ENCODE data around the gene SGSM2.

SGSM2 gene

DNA sequence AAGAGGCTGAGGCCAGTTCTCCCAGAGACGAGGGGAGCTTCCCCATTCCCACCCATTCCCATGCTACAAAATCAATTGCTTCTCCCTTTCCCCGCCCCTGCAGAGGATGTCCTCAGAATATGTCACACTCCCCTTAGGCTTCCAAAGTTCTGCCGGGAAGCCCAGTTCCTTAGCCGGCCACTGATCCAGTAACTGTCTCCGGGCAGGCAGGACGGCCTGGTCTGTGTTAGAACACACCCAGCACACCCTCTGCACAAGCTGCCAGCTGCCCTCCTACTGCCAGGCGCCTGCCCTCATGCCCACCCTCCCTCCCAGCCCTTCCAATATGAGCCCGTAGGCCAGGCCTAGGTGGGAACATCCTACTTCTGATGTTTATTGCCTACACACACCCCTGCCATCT is 31.1 kb downstream of the SGSM2 start:
- no peak for DNase-seq (ENCODE audit: low spot score)

DNA sequence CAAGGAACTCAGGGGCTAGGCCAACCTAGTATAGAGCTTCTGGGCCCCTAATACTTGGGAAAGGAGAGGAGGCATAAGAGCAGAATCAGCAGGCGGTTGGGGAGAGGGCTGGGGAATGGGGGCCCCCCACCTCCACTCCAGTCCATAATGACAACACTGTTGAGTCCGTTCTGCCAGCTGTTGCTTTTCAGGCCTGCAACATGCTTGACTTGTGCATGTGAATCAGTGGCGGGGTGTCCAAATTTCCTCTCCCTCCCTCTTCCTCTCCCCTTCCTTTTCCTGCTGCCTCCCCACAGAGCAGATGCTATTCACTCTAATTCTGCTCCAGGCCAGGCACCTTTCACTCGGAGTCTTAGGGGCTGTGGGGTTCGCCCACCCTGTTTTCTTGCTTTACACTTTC is 31.7 kb downstream of the SGSM2 start:
- DNase-seq (ENCODE audit: low spot score): no peak

DNA sequence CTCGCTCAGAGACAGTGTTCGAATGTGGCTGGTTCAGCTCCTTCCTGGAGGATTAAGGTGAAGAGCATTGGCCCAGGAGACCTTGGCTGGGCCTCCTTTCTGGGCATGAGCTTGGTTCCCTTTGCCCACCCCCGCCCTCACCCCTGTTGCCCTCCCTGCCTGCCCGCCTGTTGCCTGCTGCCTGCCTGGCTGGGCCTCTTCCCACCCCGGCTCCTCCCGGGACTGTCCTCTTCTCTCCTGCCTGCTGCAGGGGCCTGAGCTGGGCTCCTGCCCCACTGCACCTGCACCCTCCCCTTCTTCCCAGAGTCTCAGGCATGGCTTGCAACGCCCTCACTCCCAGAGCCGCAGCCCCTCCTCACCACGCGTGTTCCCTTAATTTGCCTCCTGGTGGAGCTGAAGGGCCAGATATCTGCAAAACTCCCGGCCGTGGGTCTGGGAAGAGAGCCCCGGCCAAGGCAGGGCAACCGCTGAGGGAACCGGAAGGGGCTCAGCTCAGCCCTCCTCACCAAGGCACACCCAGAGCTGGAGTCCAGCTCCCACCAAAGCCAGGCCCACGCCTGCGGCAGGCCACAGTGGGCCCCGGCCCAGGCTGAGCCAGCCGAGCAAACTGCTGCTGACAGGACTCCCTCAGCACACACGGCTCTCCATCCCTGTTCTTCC is 32.4 kb downstream of the SGSM2 start:
- no peak for DNase-seq (ENCODE audit: low spot score)

DNA sequence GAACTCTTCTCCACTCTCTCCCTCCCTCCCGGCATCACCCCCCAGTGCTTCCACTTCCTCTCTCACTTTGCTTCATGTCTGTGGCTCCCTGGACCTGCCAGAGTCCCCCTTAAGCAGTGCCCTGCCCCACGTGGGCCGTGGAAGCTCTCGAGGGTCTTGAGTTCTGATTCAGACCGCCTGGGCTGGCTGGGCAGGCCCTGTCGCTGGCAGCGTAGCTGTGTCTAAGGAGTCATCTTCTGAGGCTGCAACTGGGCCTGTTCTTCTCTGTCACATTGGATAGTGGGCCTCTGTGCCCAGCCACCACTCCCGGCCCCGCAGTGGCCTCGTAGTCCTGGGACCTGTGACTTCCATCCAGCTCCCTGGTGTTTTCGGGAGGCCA is 32.9 kb downstream of the SGSM2 start:
- DNase-seq (ENCODE audit: low spot score): no peak

DNA sequence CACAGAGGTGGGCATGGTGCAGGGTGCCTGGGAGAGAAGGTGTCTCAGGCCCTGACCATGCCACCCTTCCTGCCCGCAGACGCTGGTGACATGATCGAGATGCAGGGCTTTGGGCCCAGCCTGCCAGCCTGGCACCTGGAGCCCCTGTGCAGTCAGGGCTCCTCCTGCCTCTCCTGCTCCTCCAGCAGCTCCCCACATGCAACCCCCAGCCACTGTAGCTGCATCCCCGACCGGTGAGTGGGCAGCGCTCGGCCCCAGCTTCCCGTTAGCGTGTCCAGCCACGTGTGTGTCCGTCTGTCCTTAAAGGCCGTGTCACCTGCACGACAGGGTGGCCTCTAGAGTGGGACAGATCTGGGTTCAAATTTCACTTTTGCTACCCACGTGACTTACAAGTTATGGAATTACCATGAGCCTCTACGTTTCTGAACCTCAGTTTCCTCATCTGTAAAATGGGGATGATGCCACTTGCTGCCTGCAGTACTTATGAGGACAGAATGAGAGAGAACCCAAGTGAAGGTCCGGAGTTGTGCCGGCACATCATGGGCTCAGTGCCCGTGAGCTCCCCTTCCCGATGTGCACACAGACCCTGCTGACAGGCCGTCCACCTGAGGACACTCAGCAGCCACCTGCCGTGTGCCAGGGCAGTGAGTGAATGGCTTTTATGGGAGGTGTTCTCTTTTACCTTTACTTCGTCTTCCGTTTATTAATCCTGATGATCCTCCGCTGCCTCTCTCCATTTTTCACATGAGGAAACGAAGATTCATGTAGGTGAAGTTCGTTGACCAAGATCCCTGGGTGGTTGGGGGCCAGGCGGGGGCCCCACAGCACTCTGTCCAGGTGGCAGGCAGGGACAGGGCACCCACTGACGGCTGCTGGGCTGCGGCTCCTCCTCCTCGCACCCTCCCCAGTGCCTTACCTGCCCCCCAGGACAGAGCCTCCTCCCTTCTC is 34.2 kb downstream of the SGSM2 start:
- no peak for DNase-seq (ENCODE audit: low spot score)

DNA sequence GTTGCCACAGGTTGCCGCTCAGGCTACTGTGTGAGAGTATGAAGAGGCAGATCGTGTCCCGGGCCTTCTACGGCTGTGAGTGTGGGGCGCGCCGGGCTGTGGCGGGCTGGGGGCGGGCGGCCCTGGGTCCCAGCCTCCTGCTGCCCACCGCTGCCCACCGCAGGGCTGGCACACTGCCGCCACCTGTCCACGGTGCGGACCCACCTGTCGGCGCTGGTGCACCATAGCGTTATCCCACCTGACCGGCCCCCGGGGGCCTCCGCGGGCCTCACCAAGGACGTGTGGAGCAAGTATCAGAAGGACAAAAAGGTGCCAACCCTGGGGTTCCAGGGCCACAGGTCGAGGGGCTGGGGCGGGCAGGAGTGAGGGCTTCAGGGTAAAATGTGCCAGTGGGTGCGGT is 34.9 kb downstream of the SGSM2 start:
- no peak for DNase-seq (ENCODE audit: low spot score)

DNA sequence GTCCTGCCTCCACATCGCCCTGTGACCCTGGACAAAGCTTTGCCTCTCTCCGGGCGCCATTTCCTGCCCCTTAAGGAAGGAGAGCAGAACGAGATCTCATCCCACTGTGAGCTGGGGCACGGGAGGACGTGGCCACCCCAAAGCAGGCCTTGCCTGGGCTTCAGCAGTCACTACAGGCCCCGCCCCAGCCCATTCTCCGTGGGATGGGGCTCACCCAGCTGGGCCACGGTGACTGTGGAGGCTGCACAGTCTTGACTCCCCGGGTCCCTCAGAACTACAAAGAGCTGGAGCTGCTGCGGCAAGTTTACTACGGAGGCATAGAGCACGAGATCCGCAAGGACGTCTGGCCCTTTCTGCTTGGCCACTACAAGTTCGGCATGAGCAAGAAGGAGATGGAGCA is 35.4 kb downstream of the SGSM2 start:
- DNase-seq (ENCODE audit: low spot score): no peak

DNA sequence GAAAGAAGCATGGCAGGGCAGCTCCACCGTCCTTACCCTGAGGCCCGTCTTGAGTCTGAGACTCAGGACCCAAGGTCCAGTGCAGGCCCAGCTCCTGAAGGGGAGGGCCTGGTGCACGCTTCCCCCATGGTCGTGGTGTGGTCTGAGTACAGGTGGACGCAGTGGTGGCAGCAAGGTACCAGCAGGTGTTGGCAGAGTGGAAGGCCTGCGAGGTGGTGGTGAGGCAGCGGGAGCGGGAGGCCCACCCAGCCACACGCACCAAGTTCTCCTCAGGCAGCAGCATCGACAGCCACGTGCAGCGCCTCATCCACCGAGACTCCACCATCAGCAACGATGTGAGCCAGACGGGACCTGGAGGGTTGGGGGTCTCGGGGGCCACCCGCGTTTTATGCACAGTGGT is 35.9 kb downstream of the SGSM2 start:
- no peak for DNase-seq (ENCODE audit: low spot score)

DNA sequence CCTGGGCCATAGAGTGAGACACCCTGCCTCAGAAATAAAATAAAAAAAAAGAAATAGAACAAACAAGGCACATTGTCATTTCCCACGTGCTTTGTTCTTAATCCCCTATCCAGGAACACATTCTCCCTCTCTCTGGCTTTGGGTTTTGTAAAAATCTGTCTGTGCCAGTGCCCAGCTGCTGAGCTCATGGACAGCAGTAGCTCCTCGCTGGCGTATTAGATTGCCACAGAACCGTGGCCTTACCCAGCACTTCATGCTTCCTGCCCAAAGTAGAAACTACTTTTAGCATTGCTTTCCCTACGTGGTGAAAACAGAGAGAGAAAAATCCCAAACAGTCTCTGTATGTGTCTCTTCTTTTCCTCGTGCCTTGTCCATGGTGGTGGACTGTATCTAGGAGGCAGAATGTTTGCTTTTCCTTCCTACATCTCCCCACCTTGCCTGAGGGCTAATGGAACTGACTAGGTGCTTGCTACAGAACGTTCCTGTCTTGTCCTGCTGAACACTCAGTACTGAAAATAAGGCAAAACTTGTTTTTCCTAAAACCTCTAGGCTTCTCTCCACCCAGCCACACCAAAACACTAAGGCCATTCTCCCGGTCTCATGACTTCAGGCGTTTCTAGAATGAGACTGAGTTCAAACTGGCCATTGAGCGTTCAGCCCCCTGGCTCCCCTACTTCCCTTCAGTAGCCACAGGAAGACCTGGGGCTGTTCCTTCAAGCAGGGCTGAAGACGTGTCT is 37.4 kb downstream of the SGSM2 start:
- DNase-seq (ENCODE audit: low spot score): no peak

DNA sequence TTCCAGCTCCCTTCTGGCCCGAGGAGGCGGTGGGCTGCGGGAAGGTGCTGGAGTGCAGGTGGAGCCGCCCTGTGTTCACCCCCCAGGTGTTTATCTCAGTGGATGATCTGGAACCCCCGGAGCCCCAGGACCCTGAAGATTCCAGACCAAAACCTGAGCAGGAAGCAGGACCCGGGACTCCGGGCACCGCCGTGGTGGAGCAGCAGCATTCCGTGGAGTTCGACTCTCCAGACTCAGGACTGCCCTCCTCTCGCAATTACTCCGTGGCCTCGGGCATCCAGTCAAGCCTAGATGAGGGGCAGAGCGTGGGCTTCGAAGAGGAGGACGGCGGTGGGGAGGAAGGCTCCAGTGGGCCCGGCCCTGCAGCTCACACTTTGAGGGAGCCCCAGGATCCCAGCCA is 38.1 kb downstream of the SGSM2 start:
- no peak for DNase-seq (ENCODE audit: low spot score)

DNA sequence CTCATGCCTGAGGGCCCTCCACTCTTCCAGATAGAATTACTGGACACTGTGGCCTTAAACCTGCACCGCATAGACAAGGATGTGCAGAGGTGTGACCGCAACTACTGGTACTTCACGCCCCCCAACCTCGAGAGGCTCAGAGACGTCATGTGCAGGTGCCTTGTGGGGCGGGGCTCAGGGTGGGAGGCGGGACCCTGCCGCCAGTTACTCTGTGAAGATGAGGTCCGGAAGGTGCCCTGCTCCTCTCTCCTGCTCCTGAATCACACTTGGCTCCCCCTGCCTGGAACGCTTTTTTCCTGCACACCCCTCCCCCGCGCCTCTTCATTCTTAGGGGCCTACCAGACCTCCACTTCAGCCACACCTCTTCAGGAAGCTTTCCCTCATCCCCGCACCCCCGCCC is 38.8 kb downstream of the SGSM2 start:
- DNase-seq (ENCODE audit: low spot score): no peak

DNA sequence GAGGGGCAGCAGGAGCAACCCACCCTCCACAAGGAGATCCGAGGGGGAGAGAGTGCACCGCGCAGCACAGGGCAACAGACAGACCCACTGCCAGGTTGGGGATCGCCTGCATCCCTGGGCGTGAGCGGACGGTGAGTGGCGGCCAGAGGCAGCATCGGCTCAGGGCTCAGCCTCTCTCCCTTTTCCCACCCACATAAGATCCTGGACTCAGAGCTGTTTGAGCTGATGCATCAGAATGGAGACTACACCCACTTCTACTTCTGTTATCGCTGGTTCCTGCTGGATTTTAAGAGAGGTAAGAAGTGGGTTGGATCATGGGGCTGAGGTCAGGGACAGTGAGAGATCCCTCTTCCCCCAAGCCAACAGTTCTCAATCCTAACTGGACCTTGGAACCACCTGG is 40.4 kb downstream of the SGSM2 start:
- DNase-seq (ENCODE audit: low spot score): no peak

DNA sequence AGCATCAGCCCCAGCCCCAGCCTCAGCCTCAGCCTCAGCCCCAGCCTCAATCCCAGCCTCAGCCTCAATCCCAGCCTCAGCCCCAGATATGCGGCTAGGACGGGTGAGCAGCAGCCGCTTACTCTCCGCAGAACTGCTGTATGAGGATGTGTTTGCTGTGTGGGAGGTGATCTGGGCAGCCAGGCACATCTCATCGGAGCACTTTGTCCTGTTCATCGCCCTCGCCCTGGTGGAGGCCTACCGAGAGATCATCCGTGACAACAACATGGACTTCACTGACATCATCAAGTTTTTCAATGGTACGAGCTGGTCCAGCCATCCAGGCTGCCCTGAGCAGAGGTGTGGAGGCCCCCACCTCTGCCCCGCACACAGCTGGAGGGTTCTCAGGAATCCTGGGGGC is 41.6 kb downstream of the SGSM2 start:
- no peak for DNase-seq (ENCODE audit: low spot score)

DNA sequence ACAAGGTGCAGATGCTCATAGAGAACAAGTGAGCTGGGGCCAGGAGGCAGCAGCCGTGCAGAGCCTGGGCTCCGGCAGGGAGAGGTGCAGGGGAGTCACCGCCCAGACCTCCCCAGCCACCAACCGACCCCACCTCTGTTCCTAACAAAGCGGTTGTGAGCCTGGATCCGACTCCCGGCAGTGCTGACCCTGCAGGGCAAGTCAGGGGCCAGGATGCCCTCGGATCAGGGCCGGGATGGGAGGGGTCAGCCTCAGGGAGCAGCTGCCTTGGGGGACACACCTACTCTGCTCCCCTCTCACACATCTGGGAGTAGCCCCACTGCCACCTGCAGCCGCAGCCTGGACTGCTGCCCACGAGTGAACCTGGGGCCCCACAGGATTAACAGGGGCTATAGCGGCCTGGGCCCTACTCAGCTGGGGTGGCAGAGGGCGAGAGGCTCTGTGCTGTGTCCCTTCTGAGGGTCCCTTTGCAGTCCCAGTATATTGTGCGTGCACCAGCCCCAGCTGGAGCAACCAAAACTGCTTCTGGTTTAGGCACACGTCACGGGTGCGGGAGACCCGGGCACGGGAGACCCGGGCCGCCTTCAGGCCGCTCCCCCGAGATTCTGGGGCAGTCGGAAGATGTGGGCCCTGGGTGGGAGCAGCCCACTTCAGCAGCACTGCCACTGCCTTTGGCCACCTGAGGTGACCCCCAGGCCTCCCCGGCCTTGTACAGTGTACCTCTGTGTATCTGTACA is 42.4 kb downstream of the SGSM2 start:
- DNase-seq (ENCODE audit: low spot score): no peak

DNA sequence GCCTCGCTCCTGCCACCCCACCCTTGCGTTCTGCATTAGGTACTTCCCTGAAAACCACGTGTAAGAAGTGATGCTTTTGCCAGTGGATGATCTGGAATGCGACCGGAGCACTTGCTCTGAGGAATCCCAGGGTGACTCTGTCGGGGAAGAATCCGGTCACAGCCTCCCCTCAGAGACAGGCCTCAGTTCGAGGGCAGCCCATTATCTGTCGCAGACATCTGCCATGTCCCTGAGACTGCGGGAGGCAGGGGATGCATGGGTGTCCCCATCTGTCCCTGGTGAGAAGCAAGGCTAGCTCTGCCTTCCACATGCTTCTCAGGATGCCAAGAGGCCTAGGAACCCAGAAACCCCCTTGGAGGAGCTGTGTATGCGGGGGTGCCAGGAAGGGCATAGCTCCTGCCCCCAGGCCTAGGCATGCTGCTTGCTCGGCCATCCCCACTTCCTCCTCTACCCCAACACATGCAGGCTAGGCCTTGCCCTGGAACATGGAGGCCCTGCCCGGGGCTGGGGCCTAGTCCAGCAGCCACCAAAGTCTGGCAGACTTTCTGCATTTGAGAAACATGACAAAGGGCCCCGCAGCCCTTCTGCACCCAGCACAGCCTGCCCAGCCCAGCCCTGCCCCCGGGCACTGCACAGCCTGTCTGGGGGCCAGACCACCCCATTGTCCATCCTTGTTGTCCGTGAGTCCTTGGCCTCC is 43.1 kb downstream of the SGSM2 start:
- DNase-seq (ENCODE audit: low spot score): no peak

DNA sequence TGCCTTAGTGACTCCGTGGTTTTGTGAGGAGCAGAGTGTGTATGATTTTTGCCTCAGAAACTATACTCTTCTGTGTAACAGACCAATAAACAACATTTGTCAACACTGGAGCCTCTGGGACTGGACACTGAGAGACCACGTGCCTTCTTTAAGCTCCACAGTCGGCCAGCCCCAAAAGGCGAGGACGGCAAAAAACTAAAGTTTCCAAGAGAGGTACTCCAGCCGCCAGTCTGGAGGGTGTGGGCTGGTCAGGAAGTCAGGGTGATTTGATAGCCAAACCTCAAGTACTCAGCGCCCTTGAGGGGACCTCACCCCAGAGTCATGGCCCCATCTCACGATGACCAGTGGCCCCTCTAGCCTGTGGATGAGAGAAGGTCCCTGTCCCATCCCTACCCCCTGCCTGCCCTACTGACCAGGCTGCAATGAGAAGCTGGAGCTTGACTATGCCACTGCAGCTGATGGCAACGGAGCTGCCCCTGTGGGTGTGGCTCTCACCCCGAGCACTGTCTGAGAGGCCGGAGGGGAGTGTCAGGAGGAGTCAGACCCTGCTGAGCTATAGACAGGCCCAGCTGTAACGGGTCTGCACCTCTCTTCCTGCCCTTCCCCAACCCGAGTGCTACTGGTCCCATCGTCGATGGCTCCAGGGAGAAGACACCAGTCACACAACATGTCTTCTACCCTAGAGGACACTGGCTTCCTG is 43.8 kb downstream of the SGSM2 start:
- DNase-seq (ENCODE audit: low spot score): no peak

DNA sequence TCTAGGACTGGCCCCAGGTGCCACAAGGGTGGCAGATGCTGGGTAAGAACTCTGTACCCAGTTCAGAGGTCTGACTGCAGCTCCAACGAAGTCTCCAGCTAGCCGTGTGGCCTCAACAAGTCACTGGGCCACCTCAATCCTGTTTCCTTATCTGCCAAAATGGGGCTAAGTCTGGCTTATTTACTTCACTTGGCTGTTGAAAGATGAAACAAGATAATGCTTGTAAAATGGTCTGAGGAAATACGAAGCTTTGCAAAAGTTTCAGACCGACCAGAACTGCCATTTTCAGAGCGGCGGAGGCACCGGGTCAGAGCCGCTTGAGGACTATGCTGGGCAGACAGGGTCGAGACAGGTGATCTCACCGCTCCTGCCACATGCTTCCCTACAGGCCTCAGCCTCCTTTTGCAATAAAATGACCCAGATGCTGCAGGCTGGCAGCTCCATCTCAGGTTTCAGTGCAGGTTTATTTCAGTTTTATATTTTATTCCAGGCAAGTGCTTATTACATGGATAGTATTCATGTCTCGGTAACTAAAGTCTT is 46.4 kb downstream of the SGSM2 start:
- DNase-seq (ENCODE audit: low spot score): no peak

DNA sequence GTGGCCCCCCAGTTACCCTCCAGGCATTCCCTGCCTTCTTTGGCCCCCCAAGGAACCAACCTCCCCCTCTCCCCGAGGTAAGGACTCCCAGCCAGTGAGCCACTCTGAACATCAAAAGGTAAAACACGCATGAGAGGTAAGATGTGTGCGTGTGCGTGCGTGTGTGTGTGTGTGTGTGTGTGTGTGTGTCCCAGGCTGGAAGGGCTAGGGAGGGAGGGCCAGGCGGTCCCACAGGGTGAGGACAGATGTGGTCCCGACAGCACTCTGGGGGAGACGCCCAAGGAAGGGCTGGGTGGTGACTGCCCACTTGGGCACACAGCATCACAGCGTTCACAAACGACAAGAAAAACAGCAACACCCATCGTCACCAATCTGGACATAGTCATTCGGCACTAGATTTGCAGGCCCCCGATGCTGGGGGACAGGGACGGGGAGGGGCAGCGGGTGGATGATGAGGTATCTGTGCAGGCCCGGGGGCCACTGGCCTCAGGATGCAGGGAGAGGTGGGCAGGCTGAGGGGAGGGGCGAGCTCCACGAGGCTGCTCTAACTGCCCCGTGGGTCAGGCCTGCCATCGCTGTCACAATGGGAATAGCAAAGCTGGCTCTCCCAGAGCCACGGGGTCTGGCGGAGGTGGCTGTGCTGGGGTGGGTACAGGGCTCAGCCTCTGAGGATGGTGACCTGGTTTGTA is 47.3 kb downstream of the SGSM2 start:
- DNase-seq (ENCODE audit: low spot score): no peak

DNA sequence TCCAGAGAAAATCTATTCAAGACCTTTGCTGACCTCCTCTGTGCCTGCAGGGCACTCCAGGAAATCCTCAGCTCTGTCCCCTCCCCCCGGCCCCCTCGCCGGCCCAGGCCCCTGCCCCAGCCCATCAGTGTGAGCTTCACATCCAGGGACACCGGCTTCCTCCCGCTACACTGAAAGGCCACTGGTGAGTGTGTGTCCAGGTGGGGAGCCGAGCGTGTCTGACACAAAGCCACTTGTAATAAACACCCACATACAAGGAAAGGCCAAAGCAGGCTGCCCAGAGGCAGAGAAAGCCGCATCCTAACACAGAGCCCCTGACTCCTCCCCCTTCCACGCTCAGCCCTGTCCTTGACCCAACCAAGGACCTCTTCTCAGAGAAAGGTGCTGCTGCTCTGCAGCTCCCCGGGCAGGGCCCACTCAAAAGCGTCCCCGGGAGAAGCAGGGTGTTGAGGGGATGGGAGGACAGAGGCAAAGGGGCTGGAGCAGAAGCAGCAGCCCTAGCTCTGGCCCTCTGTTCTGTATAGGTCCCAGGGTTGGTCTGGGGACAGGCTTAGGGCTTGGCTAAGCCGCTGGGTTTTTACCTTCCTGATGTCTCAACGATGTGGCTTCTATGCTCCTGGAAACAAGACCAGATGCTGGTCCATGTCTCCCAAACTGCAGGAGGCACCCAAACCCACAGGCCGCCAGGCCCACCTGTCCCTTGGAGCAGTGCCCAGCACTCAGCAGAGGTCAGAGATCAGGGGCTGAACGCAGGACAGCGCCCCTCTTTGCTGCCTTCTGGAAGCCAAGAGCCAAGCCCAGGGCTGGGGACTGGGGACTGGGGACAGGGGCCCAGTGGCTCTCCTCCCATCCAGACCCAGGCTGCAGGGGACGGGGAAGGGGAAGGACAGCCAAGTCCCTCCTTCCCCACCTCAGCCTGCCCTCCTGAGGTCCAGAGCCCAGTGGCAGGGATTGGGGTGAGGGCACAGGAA is 48.2 kb downstream of the SGSM2 start:
- DNase-seq (ENCODE audit: low spot score): no peak

Data from germinal center (tissue), 1 donor.